HepG2 (cell line): ENCODE results near the gene CPLX1. TPM values are rescaled to one million over a fixed set of nuclear protein-coding genes. Genes with fewer than 3 reads are reported as not detected.
A peak's percentile ranks its signal among the peaks of the same experiment; 100 is the strongest.
"Not testable (repeated sequence)": the region's sequence is repeated elsewhere in the genome, so short reads cannot be mapped to it uniquely, and the experiment has no call there.

Experiments used
- ATAC-seq: fragments of 200-7000 bp; cut with Tn5 transposase; 3 replicates; pipeline ENCODE4 v1.9.1; 2020; ENCODE audit warnings: mild to moderate bottlenecking, moderate library complexity
- BruUV-seq: library from RNA; stranded (reverse); fragments of 400-500 nt; replicated peaks from 2 replicates; lab custom pipeline; 2021; lab: Mats Ljungman, UMichigan
- CTCF ChIA-PET: fragments of 300-600 bp; formaldehyde crosslinking; extraction: SDS; loops from one replicate; lab custom pipeline; 2021; ENCODE audit warnings: low total read pairs, inconsistent platforms, low intra/inter-chr PET ratio; lab: Yijun Ruan, JAX
- POLR2A ChIA-PET: fragments of 350-600 bp; sonication (Branson Sonifier 250); formaldehyde crosslinking; loops from one replicate; lab custom pipeline; 2020; ENCODE audit warnings: antibody characterized with exemption, inconsistent platforms; lab: Yijun Ruan, JAX
- DNase-seq: peaks from one replicate; pipeline ENCODE4 v3.0.0-alpha.2; 2015; ENCODE audit warnings: low spot score
- FAIRE-seq: peaks from 3 replicates; lab custom pipeline; 2011; peaks lifted over from hg19 to GRCh38; lab: Jason Lieb, UNC
- H2AFZ ChIP-seq: one replicate; pipeline ENCODE4 v1.6.1; 2011; ENCODE audit warnings: low read length, inconsistent platforms
- H3K27ac ChIP-seq: fragments of 300-600 bp; 3 replicates; pipeline ENCODE4 v1.8.0; 2011; ENCODE audit warnings: mixed run types, mild to moderate bottlenecking, mixed read lengths, low read length, inconsistent platforms; ENCODE audit not compliant: insufficient read depth; ENCODE audit errors: extremely low read length
- H3K27me3 ChIP-seq, 2 experiments: fragments of 200-600 bp in 1 of 2; 2 replicates in 1 of 2; 3 replicates in 1 of 2; pipeline versions ENCODE4 v1.6.0 to v1.8.0; 2011; ENCODE audit warnings: low read length in 2 of 2, mild to moderate bottlenecking in 2 of 2, moderate library complexity in 2 of 2, inconsistent platforms in 1 of 2; ENCODE audit not compliant: insufficient read depth in 2 of 2, control insufficient read depth in 1 of 2
- H3K36me3 ChIP-seq, 2 experiments: fragments of 200-600 bp in 1 of 2; replicated peaks in 1 of 2; 2 replicates in 1 of 2; 3 replicates in 1 of 2; pipeline versions ENCODE4 v1.5.1 to v1.8.0; 2011; ENCODE audit warnings: low read length in 2 of 2, inconsistent platforms in 1 of 2; ENCODE audit not compliant: insufficient read depth in 2 of 2, control insufficient read depth in 1 of 2
- H3K4me1 ChIP-seq: 2 replicates; pipeline ENCODE4 v1.5.1; 2012; ENCODE audit warnings: low read length, inconsistent platforms; ENCODE audit not compliant: insufficient read depth
- H3K4me2 ChIP-seq: 2 replicates; pipeline ENCODE4 v1.6.0; 2011; ENCODE audit warnings: low read depth, low read length, inconsistent platforms
- H3K4me3 ChIP-seq, 3 experiments: fragments of 200-600 bp in 1 of 3; sonication (generic), shearing (Covaris generic) in 1 of 3; replicated peaks in 1 of 3; 2 replicates each; pipeline ENCODE4 v1.5.1; 2011 to 2016; ENCODE audit warnings: low read length in 3 of 3, inconsistent platforms in 2 of 3, low read depth in 2 of 3, mild to moderate bottlenecking in 2 of 3, control low read depth in 1 of 3, mixed read lengths in 1 of 3; ENCODE audit not compliant: insufficient read depth in 1 of 3
- H3K79me2 ChIP-seq: one replicate; pipeline ENCODE4 v1.6.1; 2011; ENCODE audit warnings: low read length, inconsistent platforms; ENCODE audit not compliant: insufficient read depth
- H3K9ac ChIP-seq: 2 replicates; pipeline ENCODE4 v1.6.0; 2011; ENCODE audit warnings: mild to moderate bottlenecking, low read depth, low read length, inconsistent platforms; ENCODE audit not compliant: insufficient read depth
- H3K9me3 ChIP-seq: 2 replicates; pipeline ENCODE4 v1.5.1; 2012; ENCODE audit warnings: mild to moderate bottlenecking, low read length
- H4K20me1 ChIP-seq: 2 replicates; pipeline ENCODE4 v1.6.0; 2011; ENCODE audit warnings: inconsistent platforms, mild to moderate bottlenecking, low read length, moderate library complexity; ENCODE audit not compliant: insufficient read depth
- RBFOX2 ChIP-seq: fragments of 200-400 bp; formaldehyde crosslinking; IDR thresholded peaks from 2 replicates; pipeline ENCODE4 v1.6.1; 2017; ENCODE audit warnings: low read depth, mild to moderate bottlenecking, low read length
- ZBTB38 ChIP-seq: sonication (generic); formaldehyde crosslinking; IDR thresholded peaks from 2 replicates; pipeline ENCODE4 v1.5.1; 2020; ENCODE audit warnings: mild to moderate bottlenecking, missing genetic modification reagents
- ZNF263 ChIP-seq: sonication (generic); formaldehyde crosslinking; IDR thresholded peaks from 2 replicates; pipeline ENCODE4 v1.4.0; 2020; ENCODE audit warnings: missing genetic modification reagents
- ZNF331 ChIP-seq: sonication (generic); formaldehyde crosslinking; IDR thresholded peaks from 2 replicates; pipeline ENCODE4 v1.4.0; 2020; ENCODE audit warnings: missing genetic modification reagents
- WGBS: methylation state at CpG from one replicate; pipeline ENCODE4 v1.1.6; 2017; ENCODE audit warnings: low lambda C conversion rate; 5-methylcytosine and 5-hydroxymethylcytosine counted together
- in situ Hi-C: cut with HindIII; loops from 2 replicates; pipeline ENCODE4 v1.10.0; 2017; ENCODE audit warnings: low pct_unique_long_range_greater_than_20kb; ENCODE audit not compliant: extremely low pct_ligation_motif_present
- intact Hi-C: fragments of 100-400 bp; cut with micrococcal nuclease; formaldehyde crosslinking; loops from one replicate; pipeline ENCODE4 v1.10.0; 2022; ENCODE audit not compliant: unreplicated experiment
- polyA plus RNA-seq, 8 experiments: library from polyadenylated mRNA; depleted of rRNA in 3 of 8; stranded (reverse) in 7 of 8; unstranded in 1 of 8; fragments of >200 nt; fragmentation: Illumina TruSeq in 4 of 8; extraction: Trizol in 4 of 8; gene quantifications; 2 replicates each; pipeline versions ENCODE4 v1.2.1 to v1.2.3, GENCODE V29; 2011 to 2016; ENCODE audit warnings: low read depth in 4 of 8, missing spikeins in 1 of 8, mixed read lengths in 1 of 8; ENCODE audit not compliant: insufficient read depth in 1 of 8
- total RNA-seq, 5 experiments: library from RNA; depleted of rRNA; stranded (reverse); fragments of >200 nt; fragmentation: Illumina TruSeq; extraction: Trizol; gene quantifications; 2 replicates each; pipeline ENCODE4 v1.2.3, GENCODE V29; 2016; ENCODE audit warnings: low read depth in 1 of 5

Gene CPLX1
- total and polyA plus RNA-seq, 2 of the 13 experiments (the other 11 are each of a cell fraction or from before 2014, with no cell fraction given), result 0.18 TPM

- TSS peak; percentile 47 for BruUV-seq
Observed at GRCh38 chr4:780255-780654, 45.7 kb downstream of the CPLX1 start.

GRCh38 chr4:779555-779954 lies 46.4 kb downstream of the CPLX1 start:
- no TSS peak for BruUV-seq
- H3K27me3 ChIP-seq, result no peaks in the 10 kb centered on the region; a peak in 1 of 5 replicates
- ATAC-seq (no peak), FAIRE-seq (no peak), DNase-seq (no peak)
- peaks cover 2 to 26% of the 10 kb centered on the region in 2 experiments; a peak in 3 of 5 replicates for H3K36me3 ChIP-seq
- 75% methylated on average over 2 of the region's 2 CpGs for WGBS
- peaks cover 57% of the 10 kb centered on the region for H3K79me2 ChIP-seq
- POLR2A ChIA-PET, result interaction anchor here (1.4 kb wide), 1 partner anchor 152 kb away, joined by 4 read pairs; the partner anchor contains the start of genes GAK and TMEM175
- in situ Hi-C loops (no loop called here), intact Hi-C loops (no loop called here)
- CTCF ChIA-PET, result no interaction called here
- TF ChIP-seq ZNF331 (CRISPR knock-in tag) (no peak), RBFOX2 (peak; percentile 36; the same call in 1 of the 2 replicates)
- peaks cover 62% of the 10 kb centered on the region for H3K4me1 ChIP-seq
- H2AFZ ChIP-seq, result no peak overlapping the region
- H4K20me1 ChIP-seq, result peaks cover 41% of the 10 kb centered on the region
- H3K4me2 ChIP-seq, result peak overlapping the region; percentile 88
- peak overlapping the region; percentile 98 for H3K9ac ChIP-seq
- H3K9me3 ChIP-seq, result no peaks in the 10 kb centered on the region
- peak overlapping the region in 1 of 3 experiments; percentile 94; a peak in 2 of 6 replicates for H3K4me3 ChIP-seq
- peak overlapping the region; percentile 94 for H3K27ac ChIP-seq

More at GRCh38 chr4:780255-780654, 45.7 kb downstream of the CPLX1 start:
- 0 out of 2 replicates have a peak, but pooled peaks have one; percentile 13 for TF ChIP-seq ZNF263 (CRISPR knock-in tag)
- peak; percentile 37; the same call in 1 of the 2 replicates for TF ChIP-seq ZBTB38 (CRISPR knock-in tag)
- H4K20me1 ChIP-seq, result peaks cover 41% of the 10 kb centered on the region
- H3K9me3 ChIP-seq, ATAC-seq, H2AFZ ChIP-seq, in situ Hi-C loops, CTCF ChIA-PET, FAIRE-seq, DNase-seq, H3K27me3 ChIP-seq: not testable (repeated sequence)
- H3K4me3 ChIP-seq, result peak overlapping the region; percentile 87 to 99 (median 94)
- peaks cover 2 to 26% of the 10 kb centered on the region in 2 experiments; a peak in 3 of 5 replicates for H3K36me3 ChIP-seq
- intact Hi-C loops, result loop anchor here (5.0 kb wide), 1 partner anchor 152 kb away; the partner anchor contains the start of genes GAK and TMEM175
- peaks cover 59% of the 10 kb centered on the region for H3K4me1 ChIP-seq
- peak overlapping the region; percentile 98 for H3K9ac ChIP-seq
- H3K27ac ChIP-seq, result peak overlapping the region; percentile 94
- POLR2A ChIA-PET, result interaction anchor here (0.7 to 3.7 kb wide), 3 partner anchors 14 to 213 kb away, joined by 4 to 27 read pairs (median 4); partner anchors contain the start of genes GAK, SLC26A1 and TMEM175
- peaks cover 51% of the 10 kb centered on the region for H3K79me2 ChIP-seq
- peak overlapping the region; percentile 88 for H3K4me2 ChIP-seq
- 75% methylated on average over 10 of the region's 10 CpGs for WGBS
